ENCODE data around the gene RELL1.

RELL1 gene

GRCh38 chr4:37568489-37568888, 117.7 kb downstream of the RELL1 start:
- TF ChIP-seq POU2F2 (IDR thresholded peaks at IDR 0.05; ENCODE audit: low read depth, low read length) (no peak), PAX5 (IDR thresholded peaks at IDR 0.05; ENCODE audit: insufficient read depth, low read length, severe bottlenecking) (no peak), TAF1 (IDR thresholded peaks at IDR 0.05; ENCODE audit: low read depth, low read length) (no peak), POLR2A (IDR thresholded peaks at IDR 0.05; ENCODE audit: low read depth, low read length) (no peak), SPI1 (IDR thresholded peaks at IDR 0.05; ENCODE audit: low read depth, low read length) (no peak), POLR2AphosphoS5 (IDR thresholded peaks at IDR 0.05; ENCODE audit: low read depth, low read length) (no peak)
- DNase-seq (ENCODE audit: insufficient read length, low spot score) (no peak), FAIRE-seq (no peak)

GRCh38 chr4:37567836-37568235, 118.3 kb downstream of the RELL1 start:
- DNase-seq (ENCODE audit: insufficient read length, low spot score) = no peak
- FAIRE-seq = no peak
- TF ChIP-seq POLR2AphosphoS5 (IDR thresholded peaks at IDR 0.05; ENCODE audit: low read depth, low read length) = no peak
- TF ChIP-seq TAF1 (IDR thresholded peaks at IDR 0.05; ENCODE audit: low read depth, low read length) = no peak
- no peak for TF ChIP-seq POLR2A (IDR thresholded peaks at IDR 0.05; ENCODE audit: low read depth, low read length)
- no peak for TF ChIP-seq SPI1 (IDR thresholded peaks at IDR 0.05; ENCODE audit: low read depth, low read length)
- TF ChIP-seq POU2F2 (IDR thresholded peaks at IDR 0.05; ENCODE audit: low read depth, low read length) = no peak
- no peak for TF ChIP-seq PAX5 (IDR thresholded peaks at IDR 0.05; ENCODE audit: insufficient read depth, low read length, severe bottlenecking)

GRCh38 chr4:37562592-37562991, 123.6 kb downstream of the RELL1 start:
- DNase-seq (ENCODE audit: insufficient read length, low spot score) = no peak
- no peak for FAIRE-seq
- no peak for TF ChIP-seq TAF1 (IDR thresholded peaks at IDR 0.05; ENCODE audit: low read depth, low read length)
- no peak for TF ChIP-seq PAX5 (IDR thresholded peaks at IDR 0.05; ENCODE audit: insufficient read depth, low read length, severe bottlenecking)
- no peak for TF ChIP-seq SPI1 (IDR thresholded peaks at IDR 0.05; ENCODE audit: low read depth, low read length)
- TF ChIP-seq POLR2A (IDR thresholded peaks at IDR 0.05; ENCODE audit: low read depth, low read length) = no peak
- TF ChIP-seq POU2F2 (IDR thresholded peaks at IDR 0.05; ENCODE audit: low read depth, low read length) = no peak
- TF ChIP-seq POLR2AphosphoS5 (IDR thresholded peaks at IDR 0.05; ENCODE audit: low read depth, low read length) = no peak

- TF ChIP-seq POLR2AphosphoS5 (IDR thresholded peaks at IDR 0.05; ENCODE audit: low read depth, low read length) = no peak
- TF ChIP-seq PAX5 (IDR thresholded peaks at IDR 0.05; ENCODE audit: insufficient read depth, low read length, severe bottlenecking) = no peak
- no peak for TF ChIP-seq SPI1 (IDR thresholded peaks at IDR 0.05; ENCODE audit: low read depth, low read length)
- TF ChIP-seq POLR2A (IDR thresholded peaks at IDR 0.05; ENCODE audit: low read depth, low read length) = no peak
- no peak for TF ChIP-seq POU2F2 (IDR thresholded peaks at IDR 0.05; ENCODE audit: low read depth, low read length)
- TF ChIP-seq TAF1 (IDR thresholded peaks at IDR 0.05; ENCODE audit: low read depth, low read length) = no peak
- no peak for DNase-seq (ENCODE audit: insufficient read length, low spot score)
Measured at GRCh38 chr4:37561803-37562207, 124.4 kb downstream of the RELL1 start.

GRCh38 chr4:37561196-37561802, 124.9 kb downstream of the RELL1 start:
- TF ChIP-seq PAX5 (IDR thresholded peaks at IDR 0.05; ENCODE audit: insufficient read depth, low read length, severe bottlenecking) (no peak), POLR2AphosphoS5 (IDR thresholded peaks at IDR 0.05; ENCODE audit: low read depth, low read length) (no peak), POU2F2 (IDR thresholded peaks at IDR 0.05; ENCODE audit: low read depth, low read length) (no peak), POLR2A (IDR thresholded peaks at IDR 0.05; ENCODE audit: low read depth, low read length) (no peak), TAF1 (IDR thresholded peaks at IDR 0.05; ENCODE audit: low read depth, low read length) (no peak), SPI1 (IDR thresholded peaks at IDR 0.05; ENCODE audit: low read depth, low read length) (no peak)
- FAIRE-seq (no peak), DNase-seq (ENCODE audit: insufficient read length, low spot score) (no peak)

More at GRCh38 chr4:37561803-37562207, 124.4 kb downstream of the RELL1 start:
- FAIRE-seq = no peak
